GM23338 (cell line): ENCODE data around the gene OPN1SW. TPM values are rescaled to one million over a fixed set of nuclear protein-coding genes. Genes with fewer than 3 reads are reported as not detected.

Experiments used
- ATAC-seq: fragments of 200-7000 bp; cut with Tn5 transposase; 3 replicates; pipeline ENCODE4 v1.9.1; 2020
- DNase-seq: peaks from one replicate; pipeline ENCODE4 v3.0.0-alpha.2; 2015; ENCODE audit warnings: low spot score
- H2AFZ ChIP-seq: fragments of 200-600 bp; sonication (generic); 2 replicates; pipeline ENCODE4 v1.8.0; 2016; ENCODE audit warnings: antibody characterized with exemption, mild to moderate bottlenecking, moderate library complexity
- H3F3A ChIP-seq: fragments of 200-600 bp; sonication (generic); replicated peaks from 2 replicates; pipeline ENCODE4 v1.8.0; 2017; ENCODE audit warnings: antibody characterized with exemption, mixed run types, low read depth
- H3K27ac ChIP-seq: fragments of 200-600 bp; sonication (generic); 2 replicates; pipeline ENCODE4 v1.6.1; 2016; ENCODE audit warnings: low read depth
- H3K27me3 ChIP-seq: fragments of 200-600 bp; sonication (generic); 2 replicates; pipeline ENCODE4 v1.8.0; 2016; ENCODE audit warnings: mild to moderate bottlenecking, mixed run types, moderate library complexity; ENCODE audit not compliant: insufficient read depth
- H3K36me3 ChIP-seq: fragments of 200-600 bp; sonication (generic); 2 replicates; pipeline ENCODE4 v1.8.0; 2016; ENCODE audit warnings: mild to moderate bottlenecking; ENCODE audit not compliant: insufficient read depth
- H3K4me1 ChIP-seq: fragments of 200-600 bp; sonication (generic); 2 replicates; pipeline ENCODE4 v1.8.0; 2016; ENCODE audit warnings: mild to moderate bottlenecking, moderate library complexity; ENCODE audit not compliant: insufficient read depth
- H3K4me2 ChIP-seq: fragments of 200-600 bp; sonication (generic); 2 replicates; pipeline ENCODE4 v1.7.1; 2017; ENCODE audit warnings: mixed run types
- H3K4me3 ChIP-seq: fragments of 200-600 bp; sonication (generic); 2 replicates; pipeline ENCODE4 v1.6.1; 2016; ENCODE audit warnings: mixed run types
- H3K79me2 ChIP-seq: fragments of 200-600 bp; sonication (generic); replicated peaks from 2 replicates; pipeline ENCODE4 v1.8.0; 2017; ENCODE audit warnings: mild to moderate bottlenecking; ENCODE audit not compliant: insufficient read depth
- H3K9me2 ChIP-seq: fragments of 200-600 bp; sonication (generic); 2 replicates; pipeline ENCODE4 v1.8.0; 2017; ENCODE audit not compliant: insufficient read depth
- H4K20me1 ChIP-seq: fragments of 200-600 bp; sonication (generic); replicated peaks from 2 replicates; pipeline ENCODE4 v1.8.0; 2017; ENCODE audit warnings: mild to moderate bottlenecking; ENCODE audit not compliant: insufficient read depth
- H3K27ac Mint-ChIP-seq: 2 replicates; pipeline ENCODE4 v1.8.0; 2020; ENCODE audit warnings: inconsistent platforms, mild to moderate bottlenecking, moderate library complexity, mixed read lengths
- H3K27me3 Mint-ChIP-seq: 3 replicates; pipeline ENCODE4 v1.8.0; 2022; ENCODE audit warnings: low read depth, mild to moderate bottlenecking, moderate library complexity, mixed read lengths, inconsistent platforms; ENCODE audit not compliant: insufficient read depth, poor library complexity
- H3K36me3 Mint-ChIP-seq: 3 replicates; pipeline ENCODE4 v1.8.0; 2021; ENCODE audit warnings: low read depth, mild to moderate bottlenecking, inconsistent platforms, moderate library complexity, mixed read lengths
- H3K4me1 Mint-ChIP-seq: 3 replicates; pipeline ENCODE4 v1.8.0; 2020; ENCODE audit warnings: mild to moderate bottlenecking, inconsistent platforms, mixed read lengths
- H3K4me3 Mint-ChIP-seq: 3 replicates; pipeline ENCODE4 v1.8.0; 2021; ENCODE audit warnings: moderate library complexity, mild to moderate bottlenecking, inconsistent platforms, mixed read lengths
- H3K9me3 Mint-ChIP-seq: 3 replicates; pipeline ENCODE4 v1.8.0; 2020; ENCODE audit warnings: moderate library complexity, mild to moderate bottlenecking, inconsistent platforms, mixed read lengths
- CREB1 ChIP-seq: fragments of 250-450 bp; sonication (Bioruptor Pico); IDR thresholded peaks from 2 replicates; pipeline ENCODE4 v1.5.0; 2020; ENCODE audit warnings: low read depth, mild to moderate bottlenecking, moderate library complexity
- ETS1 ChIP-seq: IDR thresholded peaks from 2 replicates; pipeline ENCODE4 v1.6.1; 2016; ENCODE audit warnings: antibody characterized with exemption
- EZH2 ChIP-seq: fragments of 200-600 bp; sonication (generic); IDR thresholded peaks from one replicate; pipeline ENCODE4 v1.8.0; 2017; ENCODE audit warnings: antibody characterized with exemption, mild to moderate bottlenecking, low read depth; ENCODE audit not compliant: unreplicated experiment
- EZH2phosphoT487 ChIP-seq: fragments of 200-600 bp; sonication (generic); IDR thresholded peaks from one replicate; pipeline ENCODE4 v1.8.1; 2018; ENCODE audit warnings: antibody characterized with exemption; ENCODE audit not compliant: unreplicated experiment
- JUNB ChIP-seq: IDR thresholded peaks from one replicate; pipeline ENCODE4 v1.6.1; 2016; ENCODE audit warnings: antibody characterized with exemption; ENCODE audit not compliant: unreplicated experiment
- NANOG ChIP-seq: IDR thresholded peaks from 2 replicates; pipeline ENCODE4 v1.6.1; 2016; ENCODE audit warnings: antibody characterized with exemption, borderline replicate concordance
- POLR2AphosphoS5 ChIP-seq: IDR thresholded peaks from 2 replicates; pipeline ENCODE4 v1.6.1; 2016; ENCODE audit warnings: antibody characterized with exemption, low read depth
- STAT1 ChIP-seq: IDR thresholded peaks from one replicate; pipeline ENCODE4 v1.6.1; 2016; ENCODE audit warnings: antibody characterized with exemption; ENCODE audit not compliant: unreplicated experiment
- ZNF114 ChIP-seq: fragments of 250-450 bp; sonication (Bioruptor Pico); IDR thresholded peaks from 2 replicates; pipeline ENCODE4 v1.5.0; 2020; ENCODE audit warnings: mild to moderate bottlenecking, moderate library complexity
- ZNF331 ChIP-seq: fragments of 250-450 bp; sonication (Bioruptor Pico); IDR thresholded peaks from 2 replicates; pipeline ENCODE4 v1.5.0; 2020; ENCODE audit warnings: low read depth, mild to moderate bottlenecking, moderate library complexity
- polyA plus RNA-seq: library from polyadenylated mRNA; unstranded; fragments of >200 nt; fragmentation: Nextera tagmentation; extraction: Ambion mirVana; gene quantifications from 2 replicates; pipeline ENCODE4 v1.2.1, GENCODE V29; 2016
- total RNA-seq: library from RNA; depleted of rRNA; stranded (reverse); fragments of >200 nt; shearing (Covaris generic); gene quantifications from 2 replicates; pipeline ENCODE4 v1.2.3, GENCODE V29; 2014
- TF ChIP-seq, protein P1 (sequence below): fragments of 250-450 bp; sonication (Bioruptor Pico); IDR thresholded peaks from 2 replicates; pipeline ENCODE4 v1.5.0; 2020; ENCODE audit warnings: mild to moderate bottlenecking, moderate library complexity
- TF ChIP-seq, protein P2 (sequence below): IDR thresholded peaks from one replicate; pipeline ENCODE4 v1.6.1; 2018; ENCODE audit warnings: antibody characterized with exemption; ENCODE audit not compliant: unreplicated experiment

OPN1SW gene
- total and polyA plus RNA-seq, 2 experiments from 2014 or later, result 0.50 TPM; not detected in 1

GRCh38 chr7:128791121-128791971, 15.8 kb upstream of the OPN1SW start, which contains the start of gene CCDC136:
TSS of gene CCDC136 (plus strand) at chr7:128791968. CDS start at chr7:128792412, 444 bp downstream.
- Mint-ChIP-seq H3K27me3 (peaks cover 13% of the 10 kb centered on the region), H3K4me3 (peak within 1 kb of the TSS; percentile 84), H3K4me1 (peaks cover 33% of the 10 kb centered on the region), H3K27ac (no peak within 1 kb of the TSS), H3K9me3 (no peaks in the 10 kb centered on the region), H3K36me3 (peaks cover 20% of the 10 kb centered on the region)
- H3K4me3 ChIP-seq, result peak within 1 kb of the TSS; percentile 85
- peak within 1 kb of the TSS; percentile 99 for H2AFZ ChIP-seq
- TF ChIP-seq ZNF331 (CRISPR knock-in tag) (no peak), NANOG (no peak), STAT1 (no peak), CREB1 (no peak), JUNB (no peak), EZH2phosphoT487 (no peak), EZH2 (no peak), ETS1 (0 out of 2 replicates have a peak, but pooled peaks have one; percentile 18), ZNF114 (no peak), POLR2AphosphoS5 (peak; percentile 80)
- TF ChIP-seq, protein P1, sequence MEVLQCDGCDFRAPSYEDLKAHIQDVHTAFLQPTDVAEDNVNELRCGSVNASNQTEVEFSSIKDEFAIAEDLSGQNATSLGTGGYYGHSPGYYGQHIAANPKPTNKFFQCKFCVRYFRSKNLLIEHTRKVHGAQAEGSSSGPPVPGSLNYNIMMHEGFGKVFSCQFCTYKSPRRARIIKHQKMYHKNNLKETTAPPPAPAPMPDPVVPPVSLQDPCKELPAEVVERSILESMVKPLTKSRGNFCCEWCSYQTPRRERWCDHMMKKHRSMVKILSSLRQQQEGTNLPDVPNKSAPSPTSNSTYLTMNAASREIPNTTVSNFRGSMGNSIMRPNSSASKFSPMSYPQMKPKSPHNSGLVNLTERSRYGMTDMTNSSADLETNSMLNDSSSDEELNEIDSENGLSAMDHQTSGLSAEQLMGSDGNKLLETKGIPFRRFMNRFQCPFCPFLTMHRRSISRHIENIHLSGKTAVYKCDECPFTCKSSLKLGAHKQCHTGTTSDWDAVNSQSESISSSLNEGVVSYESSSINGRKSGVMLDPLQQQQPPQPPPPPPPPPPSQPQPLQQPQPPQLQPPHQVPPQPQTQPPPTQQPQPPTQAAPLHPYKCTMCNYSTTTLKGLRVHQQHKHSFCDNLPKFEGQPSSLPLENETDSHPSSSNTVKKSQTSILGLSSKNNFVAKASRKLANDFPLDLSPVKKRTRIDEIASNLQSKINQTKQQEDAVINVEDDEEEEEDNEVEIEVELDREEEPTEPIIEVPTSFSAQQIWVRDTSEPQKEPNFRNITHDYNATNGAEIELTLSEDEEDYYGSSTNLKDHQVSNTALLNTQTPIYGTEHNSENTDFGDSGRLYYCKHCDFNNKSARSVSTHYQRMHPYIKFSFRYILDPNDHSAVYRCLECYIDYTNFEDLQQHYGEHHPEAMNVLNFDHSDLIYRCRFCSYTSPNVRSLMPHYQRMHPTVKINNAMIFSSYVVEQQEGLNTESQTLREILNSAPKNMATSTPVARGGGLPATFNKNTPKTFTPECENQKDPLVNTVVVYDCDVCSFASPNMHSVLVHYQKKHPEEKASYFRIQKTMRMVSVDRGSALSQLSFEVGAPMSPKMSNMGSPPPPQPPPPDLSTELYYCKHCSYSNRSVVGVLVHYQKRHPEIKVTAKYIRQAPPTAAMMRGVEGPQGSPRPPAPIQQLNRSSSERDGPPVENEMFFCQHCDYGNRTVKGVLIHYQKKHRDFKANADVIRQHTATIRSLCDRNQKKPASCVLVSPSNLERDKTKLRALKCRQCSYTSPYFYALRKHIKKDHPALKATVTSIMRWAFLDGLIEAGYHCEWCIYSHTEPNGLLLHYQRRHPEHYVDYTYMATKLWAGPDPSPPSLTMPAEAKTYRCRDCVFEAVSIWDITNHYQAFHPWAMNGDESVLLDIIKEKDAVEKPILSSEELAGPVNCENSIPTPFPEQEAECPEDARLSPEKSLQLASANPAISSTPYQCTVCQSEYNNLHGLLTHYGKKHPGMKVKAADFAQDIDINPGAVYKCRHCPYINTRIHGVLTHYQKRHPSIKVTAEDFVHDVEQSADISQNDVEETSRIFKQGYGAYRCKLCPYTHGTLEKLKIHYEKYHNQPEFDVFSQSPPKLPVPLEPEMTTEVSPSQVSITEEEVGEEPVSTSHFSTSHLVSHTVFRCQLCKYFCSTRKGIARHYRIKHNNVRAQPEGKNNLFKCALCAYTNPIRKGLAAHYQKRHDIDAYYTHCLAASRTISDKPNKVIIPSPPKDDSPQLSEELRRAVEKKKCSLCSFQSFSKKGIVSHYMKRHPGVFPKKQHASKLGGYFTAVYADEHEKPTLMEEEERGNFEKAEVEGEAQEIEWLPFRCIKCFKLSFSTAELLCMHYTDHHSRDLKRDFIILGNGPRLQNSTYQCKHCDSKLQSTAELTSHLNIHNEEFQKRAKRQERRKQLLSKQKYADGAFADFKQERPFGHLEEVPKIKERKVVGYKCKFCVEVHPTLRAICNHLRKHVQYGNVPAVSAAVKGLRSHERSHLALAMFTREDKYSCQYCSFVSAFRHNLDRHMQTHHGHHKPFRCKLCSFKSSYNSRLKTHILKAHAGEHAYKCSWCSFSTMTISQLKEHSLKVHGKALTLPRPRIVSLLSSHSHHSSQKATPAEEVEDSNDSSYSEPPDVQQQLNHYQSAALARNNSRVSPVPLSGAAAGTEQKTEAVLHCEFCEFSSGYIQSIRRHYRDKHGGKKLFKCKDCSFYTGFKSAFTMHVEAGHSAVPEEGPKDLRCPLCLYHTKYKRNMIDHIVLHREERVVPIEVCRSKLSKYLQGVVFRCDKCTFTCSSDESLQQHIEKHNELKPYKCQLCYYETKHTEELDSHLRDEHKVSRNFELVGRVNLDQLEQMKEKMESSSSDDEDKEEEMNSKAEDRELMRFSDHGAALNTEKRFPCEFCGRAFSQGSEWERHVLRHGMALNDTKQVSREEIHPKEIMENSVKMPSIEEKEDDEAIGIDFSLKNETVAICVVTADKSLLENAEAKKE (CRISPR knock-in tag), result no peak
- TF ChIP-seq, protein P2, sequence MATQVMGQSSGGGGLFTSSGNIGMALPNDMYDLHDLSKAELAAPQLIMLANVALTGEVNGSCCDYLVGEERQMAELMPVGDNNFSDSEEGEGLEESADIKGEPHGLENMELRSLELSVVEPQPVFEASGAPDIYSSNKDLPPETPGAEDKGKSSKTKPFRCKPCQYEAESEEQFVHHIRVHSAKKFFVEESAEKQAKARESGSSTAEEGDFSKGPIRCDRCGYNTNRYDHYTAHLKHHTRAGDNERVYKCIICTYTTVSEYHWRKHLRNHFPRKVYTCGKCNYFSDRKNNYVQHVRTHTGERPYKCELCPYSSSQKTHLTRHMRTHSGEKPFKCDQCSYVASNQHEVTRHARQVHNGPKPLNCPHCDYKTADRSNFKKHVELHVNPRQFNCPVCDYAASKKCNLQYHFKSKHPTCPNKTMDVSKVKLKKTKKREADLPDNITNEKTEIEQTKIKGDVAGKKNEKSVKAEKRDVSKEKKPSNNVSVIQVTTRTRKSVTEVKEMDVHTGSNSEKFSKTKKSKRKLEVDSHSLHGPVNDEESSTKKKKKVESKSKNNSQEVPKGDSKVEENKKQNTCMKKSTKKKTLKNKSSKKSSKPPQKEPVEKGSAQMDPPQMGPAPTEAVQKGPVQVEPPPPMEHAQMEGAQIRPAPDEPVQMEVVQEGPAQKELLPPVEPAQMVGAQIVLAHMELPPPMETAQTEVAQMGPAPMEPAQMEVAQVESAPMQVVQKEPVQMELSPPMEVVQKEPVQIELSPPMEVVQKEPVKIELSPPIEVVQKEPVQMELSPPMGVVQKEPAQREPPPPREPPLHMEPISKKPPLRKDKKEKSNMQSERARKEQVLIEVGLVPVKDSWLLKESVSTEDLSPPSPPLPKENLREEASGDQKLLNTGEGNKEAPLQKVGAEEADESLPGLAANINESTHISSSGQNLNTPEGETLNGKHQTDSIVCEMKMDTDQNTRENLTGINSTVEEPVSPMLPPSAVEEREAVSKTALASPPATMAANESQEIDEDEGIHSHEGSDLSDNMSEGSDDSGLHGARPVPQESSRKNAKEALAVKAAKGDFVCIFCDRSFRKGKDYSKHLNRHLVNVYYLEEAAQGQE, result no peak
- H3K27ac ChIP-seq, result no peak within 1 kb of the TSS
- H3K4me2 ChIP-seq, result peak within 1 kb of the TSS; percentile 92
- no peaks in the 10 kb centered on the region; the same call in 1 of the 2 replicates for H4K20me1 ChIP-seq
- DNase-seq (peak; percentile 82), ATAC-seq (peak; percentile 74)
- no peaks in the 10 kb centered on the region for H3K79me2 ChIP-seq
- H3K4me1 ChIP-seq, result peaks cover 26% of the 10 kb centered on the region
- 0 out of 2 replicates have a peak, but pooled peaks cover 6% of the 10 kb centered on the region for H3F3A ChIP-seq
- H3K27me3 ChIP-seq, result no peaks in the 10 kb centered on the region
- H3K36me3 ChIP-seq, result 0 out of 2 replicates have a peak, but pooled peaks cover 6% of the 10 kb centered on the region
- no peaks in the 10 kb centered on the region for H3K9me2 ChIP-seq
